Esophagus muscularis mucosa (tissue), 4 donors: ENCODE measurements around the gene LRRC14B. TPM values are rescaled to one million over a fixed set of nuclear protein-coding genes. Genes with fewer than 3 reads are reported as not detected.

Experiments
- DNase-seq: peaks from one replicate; pipeline ENCODE4 v3.0.0-alpha.2; 2017; ENCODE audit errors: extremely low spot score
- H3K27ac ChIP-seq, 4 donors: fragments of 200-600 bp; sonication (generic); replicated peaks in 1 of 4; 1 replicate in 3 of 4; 2 replicates in 1 of 4; pipeline ENCODE4 v1.5.1; 2016 to 2019; ENCODE audit warnings: mild to moderate bottlenecking in 1 of 4
- H3K27me3 ChIP-seq, 4 donors: fragments of 200-600 bp; sonication (generic); one replicate each; pipeline versions ENCODE4 v1.5.1 to v1.6.0; 2016 to 2019
- H3K36me3 ChIP-seq, 4 donors: fragments of 200-600 bp; sonication (generic); one replicate each; pipeline ENCODE4 v1.5.1; 2016 to 2019
- H3K4me1 ChIP-seq, 4 donors: fragments of 200-600 bp; sonication (generic); one replicate each; pipeline ENCODE4 v1.5.1; 2016 to 2019
- H3K4me3 ChIP-seq, 4 donors: fragments of 200-600 bp; sonication (generic); 1 replicate in 2 of 4; 2 replicates in 2 of 4; pipeline ENCODE4 v1.5.1; 2016 to 2019; ENCODE audit warnings: mild to moderate bottlenecking in 4 of 4, moderate library complexity in 1 of 4
- H3K9me3 ChIP-seq, 4 donors: fragments of 200-600 bp; sonication (generic); 1 replicate in 3 of 4; 2 replicates in 1 of 4; pipeline ENCODE4 v1.5.1; 2016 to 2019
- EP300 ChIP-seq: sonication (generic); formaldehyde crosslinking; IDR thresholded peaks from one replicate; pipeline ENCODE4 v1.6.1; 2017; ENCODE audit warnings: antibody characterized with exemption
- POLR2A ChIP-seq: fragments of 450-650 bp; IDR thresholded peaks from one replicate; pipeline ENCODE4 v1.6.1; 2017; ENCODE audit warnings: antibody characterized with exemption, moderate library complexity, mild to moderate bottlenecking, low read depth
- POLR2AphosphoS5 ChIP-seq, 2 donors: sonication (generic); formaldehyde crosslinking; IDR thresholded peaks; one replicate each; pipeline ENCODE4 v1.6.1; 2017; ENCODE audit warnings: antibody characterized with exemption in 2 of 2
- WGBS: methylation state at CpG from one replicate; pipeline ENCODE4 v1.1.5; 2018; 5-methylcytosine and 5-hydroxymethylcytosine counted together
- intact Hi-C: fragments of 100-400 bp; cut with DNase I; formaldehyde crosslinking; loops from one replicate; pipeline ENCODE4 v1.15.1; 2023
- total RNA-seq, 4 donors: library from RNA; depleted of rRNA; stranded (reverse); fragments of >200 nt; gene quantifications; one replicate each; pipeline versions ENCODE4 v1.1.0 to v1.2.1, GENCODE V29; 2016
- TF ChIP-seq, protein P1 (sequence below), 3 experiments: fragments of 200-600 bp in 2 of 3; fragments of 450-650 bp in 1 of 3; sonication (generic) in 2 of 3; IDR thresholded peaks; one replicate each; pipeline ENCODE4 v1.5.1; 2017 to 2019; ENCODE audit warnings: antibody characterized with exemption in 3 of 3, mild to moderate bottlenecking in 2 of 3, moderate library complexity in 1 of 3

Gene LRRC14B
- total RNA-seq, 4 donors from 2014 or later = not detected

DNA sequence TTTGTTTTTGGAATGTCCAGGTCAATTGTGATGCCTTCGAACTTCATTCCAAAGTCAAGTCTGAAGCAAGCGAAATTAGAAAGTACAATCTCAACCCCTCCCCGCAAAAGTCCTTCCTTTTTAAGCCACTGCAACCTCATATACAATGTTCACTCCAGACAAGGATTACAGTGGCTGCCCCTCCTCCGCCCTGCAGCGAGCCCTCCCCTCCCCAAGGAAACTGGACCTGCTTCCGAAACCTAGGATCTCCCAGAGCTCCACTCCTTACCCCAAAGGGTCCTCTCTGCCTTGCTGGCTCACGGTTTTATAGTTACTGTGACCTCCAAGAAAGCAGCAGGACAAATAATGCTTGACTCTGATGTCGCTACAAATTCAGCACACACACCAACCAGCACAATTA lies 10.4 kb downstream of the LRRC14B start:
- Histone ChIP-seq H3K36me3 (peaks cover 10 to 54% (median 37%) of the 10 kb centered on the region in 4 donors), H3K4me3 (no peak overlapping the region), H3K4me1 (peaks cover 0 to 12% (median under 1%) of the 10 kb centered on the region in 4 donors), H3K27ac (no peak overlapping the region), H3K9me3 (no peaks in the 10 kb centered on the region), H3K27me3 (no peaks in the 10 kb centered on the region)
- no peak for DNase-seq
- WGBS = 92% methylated on average over 8 of the region's 8 CpGs
- intact Hi-C loops = no loop called here
- no peak for TF ChIP-seq POLR2AphosphoS5 (IDR thresholded peaks at IDR 0.05)
- TF ChIP-seq, protein P1, sequence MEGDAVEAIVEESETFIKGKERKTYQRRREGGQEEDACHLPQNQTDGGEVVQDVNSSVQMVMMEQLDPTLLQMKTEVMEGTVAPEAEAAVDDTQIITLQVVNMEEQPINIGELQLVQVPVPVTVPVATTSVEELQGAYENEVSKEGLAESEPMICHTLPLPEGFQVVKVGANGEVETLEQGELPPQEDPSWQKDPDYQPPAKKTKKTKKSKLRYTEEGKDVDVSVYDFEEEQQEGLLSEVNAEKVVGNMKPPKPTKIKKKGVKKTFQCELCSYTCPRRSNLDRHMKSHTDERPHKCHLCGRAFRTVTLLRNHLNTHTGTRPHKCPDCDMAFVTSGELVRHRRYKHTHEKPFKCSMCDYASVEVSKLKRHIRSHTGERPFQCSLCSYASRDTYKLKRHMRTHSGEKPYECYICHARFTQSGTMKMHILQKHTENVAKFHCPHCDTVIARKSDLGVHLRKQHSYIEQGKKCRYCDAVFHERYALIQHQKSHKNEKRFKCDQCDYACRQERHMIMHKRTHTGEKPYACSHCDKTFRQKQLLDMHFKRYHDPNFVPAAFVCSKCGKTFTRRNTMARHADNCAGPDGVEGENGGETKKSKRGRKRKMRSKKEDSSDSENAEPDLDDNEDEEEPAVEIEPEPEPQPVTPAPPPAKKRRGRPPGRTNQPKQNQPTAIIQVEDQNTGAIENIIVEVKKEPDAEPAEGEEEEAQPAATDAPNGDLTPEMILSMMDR (IDR thresholded peaks at IDR 0.05) = no peak
- TF ChIP-seq POLR2A = no peak
- no peak for TF ChIP-seq EP300

DNA sequence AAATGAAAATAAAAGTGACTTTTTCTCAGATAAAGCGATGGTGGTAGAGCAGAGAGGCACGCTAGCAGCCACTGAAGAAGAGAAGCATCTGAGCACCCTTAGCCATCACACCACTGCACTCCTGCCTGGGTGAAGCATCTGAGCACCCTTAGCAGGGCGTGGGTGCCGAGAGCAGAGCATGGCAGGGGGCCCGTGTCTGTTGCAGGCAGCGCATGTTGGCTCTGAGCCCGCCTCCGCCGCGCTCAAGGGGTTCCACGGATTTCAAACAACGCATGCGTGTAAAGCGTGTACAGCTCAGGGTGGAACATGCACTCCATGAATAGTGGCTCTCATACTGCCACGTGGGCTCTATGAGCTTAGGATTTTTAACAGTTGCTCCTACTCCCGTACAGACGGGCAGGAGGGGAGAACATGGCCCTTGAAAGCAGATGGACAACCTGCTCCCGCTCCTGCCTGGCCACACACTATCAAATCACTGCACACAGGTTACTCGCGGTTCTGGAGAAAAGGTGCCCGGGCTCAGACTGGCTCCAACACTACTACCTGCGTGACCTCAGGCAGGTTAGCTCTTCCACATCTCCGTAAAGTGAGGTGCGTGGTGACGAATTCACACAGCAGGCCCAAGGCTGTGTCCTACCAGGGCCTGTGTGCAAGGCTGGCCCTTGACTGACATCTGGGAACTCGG lies 12.1 kb downstream of the LRRC14B start:
- Histone ChIP-seq H3K4me3 (no peak overlapping the region), H3K27me3 (no peaks in the 10 kb centered on the region), H3K36me3 (peaks cover 12 to 61% (median 37%) of the 10 kb centered on the region in 4 donors), H3K9me3 (no peaks in the 10 kb centered on the region), H3K27ac (no peak overlapping the region), H3K4me1 (peaks cover 0 to 22% (median 7%) of the 10 kb centered on the region in 4 donors)
- intact Hi-C loops = no loop called here
- DNase-seq = no peak
- no peak for TF ChIP-seq POLR2AphosphoS5 (IDR thresholded peaks at IDR 0.05)
- WGBS = 94% methylated on average over 24 of the region's 26 CpGs

DNA sequence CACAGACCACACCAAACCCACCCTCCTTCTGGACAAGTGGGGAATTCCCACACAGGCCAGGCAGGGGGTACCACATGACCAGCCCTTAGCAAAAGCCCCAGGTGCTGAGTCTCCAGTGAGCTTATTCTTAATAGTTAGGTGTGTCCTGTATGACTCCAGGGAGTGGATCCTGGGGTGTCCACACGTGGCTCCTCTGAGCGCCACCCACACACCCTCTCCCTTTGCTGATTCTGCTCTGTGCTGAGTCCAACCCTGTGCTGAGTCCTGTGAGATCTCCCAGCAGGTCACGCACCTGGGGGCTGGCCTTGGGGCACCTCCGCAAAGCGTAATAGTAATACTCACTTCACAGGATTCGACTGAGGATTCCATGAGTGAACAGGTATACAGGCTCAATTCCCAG lies 12.7 kb downstream of the LRRC14B start:
- no peak for DNase-seq
- Histone ChIP-seq H3K27me3 (no peaks in the 10 kb centered on the region), H3K4me3 (no peak overlapping the region), H3K36me3 (peaks cover 12 to 55% (median 34%) of the 10 kb centered on the region in 4 donors), H3K27ac (no peak overlapping the region), H3K4me1 (peaks cover 0 to 22% (median 11%) of the 10 kb centered on the region in 4 donors), H3K9me3 (no peaks in the 10 kb centered on the region)
- TF ChIP-seq POLR2A = no peak
- no peak for TF ChIP-seq EP300
- TF ChIP-seq, protein P1 (IDR thresholded peaks at IDR 0.05) = no peak
- no peak for TF ChIP-seq POLR2AphosphoS5 (IDR thresholded peaks at IDR 0.05)
- 92% methylated on average over 6 of the region's 6 CpGs for WGBS
- intact Hi-C loops = no loop called here

DNA sequence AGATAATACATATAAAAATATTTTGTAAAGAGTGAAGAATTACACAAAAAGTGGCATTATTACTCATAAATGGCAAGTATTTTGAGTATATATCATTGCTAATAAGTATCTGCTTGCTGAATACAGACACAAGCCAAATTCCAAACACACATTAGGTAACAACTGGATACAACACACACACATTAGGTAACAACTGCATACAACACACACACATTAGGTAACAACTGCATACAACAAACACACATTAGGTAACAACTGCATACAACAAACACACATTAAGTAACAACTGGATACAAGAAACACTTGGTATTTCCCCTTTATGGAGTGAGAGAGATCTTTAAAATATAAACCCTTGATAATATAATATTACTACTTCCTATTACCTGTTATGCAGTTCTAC lies 13.2 kb downstream of the LRRC14B start:
- Histone ChIP-seq H3K36me3 (peaks cover 12 to 50% (median 33%) of the 10 kb centered on the region in 4 donors), H3K27ac (no peak overlapping the region), H3K4me3 (no peak overlapping the region), H3K4me1 (peaks cover 0 to 22% (median 11%) of the 10 kb centered on the region in 4 donors), H3K27me3 (no peaks in the 10 kb centered on the region), H3K9me3 (no peaks in the 10 kb centered on the region)
- no peak for TF ChIP-seq EP300
- TF ChIP-seq POLR2A = no peak
- no peak for TF ChIP-seq POLR2AphosphoS5 (IDR thresholded peaks at IDR 0.05)
- TF ChIP-seq, protein P1 (IDR thresholded peaks at IDR 0.05) = no peak
- intact Hi-C loops = no loop called here
- DNase-seq = no peak

DNA sequence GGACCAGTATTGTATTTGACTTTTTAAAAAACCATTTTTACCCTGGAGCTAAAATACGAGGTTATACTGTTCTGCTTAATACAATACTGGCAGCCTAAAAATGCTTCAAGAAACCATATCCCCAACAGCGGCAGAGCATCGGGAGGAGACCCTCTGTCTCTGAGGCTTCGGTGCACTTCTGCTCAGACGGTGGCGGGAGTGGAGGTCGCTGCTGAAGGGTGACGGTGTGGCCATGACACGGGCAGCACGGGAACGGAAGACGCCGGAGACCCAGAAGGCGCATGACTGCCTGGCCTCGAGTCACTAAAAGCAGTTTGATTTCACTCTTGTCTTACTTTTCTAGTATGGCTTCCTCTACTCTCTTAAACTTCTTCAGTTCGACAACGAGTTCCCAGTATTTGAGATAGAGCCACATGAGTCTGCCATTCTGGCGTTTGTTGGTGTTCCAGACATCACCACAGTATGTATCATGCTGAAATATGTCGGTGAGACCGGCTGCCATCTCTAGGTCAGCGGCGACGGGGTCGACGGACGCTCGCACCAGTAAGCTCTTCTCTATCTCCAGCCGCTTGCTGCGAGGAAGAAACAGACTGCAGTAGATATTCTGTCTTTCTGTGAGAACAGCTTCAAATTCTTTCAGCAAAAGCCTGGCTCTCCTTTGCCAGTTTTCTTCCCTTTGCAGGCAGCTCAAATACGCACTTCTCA lies 13.8 kb downstream of the LRRC14B start:
- WGBS = 96% methylated on average over 30 of the region's 30 CpGs
- intact Hi-C loops = no loop called here

More for the DNA sequence above, 13.8 kb downstream of the LRRC14B start:
- TF ChIP-seq POLR2A (no peak), EP300 (no peak)
- TF ChIP-seq, protein P1 (IDR thresholded peaks at IDR 0.05) = no peak
- no peaks in the 10 kb centered on the region for H3K27me3 ChIP-seq
- peaks cover 12 to 50% (median 33%) of the 10 kb centered on the region in 4 donors for H3K36me3 ChIP-seq
- DNase-seq = no peak
- peaks cover 0 to 22% (median 14%) of the 10 kb centered on the region in 4 donors for H3K4me1 ChIP-seq
- no peak overlapping the region for H3K4me3 ChIP-seq
- H3K9me3 ChIP-seq = no peaks in the 10 kb centered on the region
- no peak overlapping the region for H3K27ac ChIP-seq
